PC-3 (cell line): Measurements from ENCODE around the gene GABRG3. TPM values are rescaled to one million over a fixed set of nuclear protein-coding genes. Genes with fewer than 3 reads are reported as not detected.

Experiments used
- ATAC-seq: fragments of 200-7000 bp; cut with Tn5 transposase; 2 replicates; pipeline ENCODE4 v1.9.1; 2020; ENCODE audit warnings: mild to moderate bottlenecking, moderate library complexity
- BruUV-seq: library from RNA; stranded (reverse); fragments of 400-500 nt; replicated peaks from 2 replicates; lab custom pipeline; 2021; lab: Mats Ljungman, UMichigan
- CTCF ChIA-PET: fragments of 300-600 bp; sonication (Branson Sonifier 250); formaldehyde crosslinking; loops from one replicate; lab custom pipeline; 2022; ENCODE audit warnings: antibody characterized with exemption; lab: Charles Lee
- POLR2A ChIA-PET: fragments of 300-600 bp; sonication (Branson Sonifier 250); formaldehyde crosslinking; loops from one replicate; lab custom pipeline; 2022; ENCODE audit warnings: antibody characterized with exemption; ENCODE audit not compliant: unreplicated experiment; lab: Charles Lee
- DNase-seq: peaks from one replicate; pipeline ENCODE4 v3.0.0-alpha.2; 2015
- H2AFZ ChIP-seq: fragments of 300-600 bp; sonication (generic); 2 replicates; pipeline ENCODE4 v1.6.0; 2016; ENCODE audit warnings: antibody characterized with exemption, low read length
- H3F3A ChIP-seq: fragments of 300-600 bp; sonication (generic); one replicate; pipeline ENCODE4 v1.6.0; 2017; ENCODE audit warnings: antibody characterized with exemption, low read length, control low read depth, mild to moderate bottlenecking; ENCODE audit not compliant: unreplicated experiment
- H3K27ac ChIP-seq: fragments of 300-600 bp; sonication (generic); 2 replicates; pipeline ENCODE4 v1.5.1; 2016; ENCODE audit warnings: mild to moderate bottlenecking, low read length
- H3K27me3 ChIP-seq: fragments of 300-600 bp; sonication (generic); 2 replicates; pipeline ENCODE4 v1.6.1; 2016; ENCODE audit warnings: low read length, mixed read lengths
- H3K36me3 ChIP-seq: fragments of 300-600 bp; sonication (generic); 2 replicates; pipeline ENCODE4 v1.6.1; 2016; ENCODE audit warnings: low read depth, mixed run types, low read length, mixed read lengths
- H3K4me1 ChIP-seq: fragments of 300-600 bp; sonication (generic); 2 replicates; pipeline ENCODE4 v1.5.1; 2016; ENCODE audit warnings: low read length; ENCODE audit not compliant: insufficient read depth
- H3K4me2 ChIP-seq: fragments of 300-600 bp; sonication (generic); 2 replicates; pipeline ENCODE4 v1.6.0; 2016; ENCODE audit warnings: low read length
- H3K4me3 ChIP-seq: fragments of 300-600 bp; sonication (generic); 2 replicates; pipeline ENCODE4 v1.5.1; 2016; ENCODE audit warnings: mild to moderate bottlenecking, low read length, mixed read lengths
- H3K79me2 ChIP-seq: fragments of 300-600 bp; sonication (generic); 2 replicates; pipeline ENCODE4 v1.6.1; 2017; ENCODE audit warnings: low read length, mixed read lengths
- H3K9ac ChIP-seq: fragments of 300-600 bp; sonication (generic); 2 replicates; pipeline ENCODE4 v1.6.0; 2016; ENCODE audit warnings: mild to moderate bottlenecking, low read length
- H3K9me2 ChIP-seq: fragments of 300-600 bp; sonication (generic); replicated peaks from 2 replicates; pipeline ENCODE4 v1.6.1; 2016; ENCODE audit warnings: mixed run types, low read length, mixed read lengths
- H3K9me3 ChIP-seq: fragments of 300-600 bp; sonication (generic); 2 replicates; pipeline ENCODE4 v1.6.1; 2016; ENCODE audit warnings: low read length, mixed read lengths
- H4K20me1 ChIP-seq: fragments of 300-600 bp; sonication (generic); 2 replicates; pipeline ENCODE4 v1.6.1; 2016; ENCODE audit warnings: low read length, mixed read lengths
- EZH2 ChIP-seq: fragments of 300-600 bp; sonication (generic); IDR thresholded peaks from one replicate; pipeline ENCODE4 v1.6.1; 2017; ENCODE audit warnings: antibody characterized with exemption, mild to moderate bottlenecking, low read length; ENCODE audit not compliant: unreplicated experiment
- EZH2phosphoT487 ChIP-seq: fragments of 300-600 bp; sonication (generic); IDR thresholded peaks from 2 replicates; pipeline ENCODE4 v1.6.1; 2018; ENCODE audit warnings: mild to moderate bottlenecking, antibody characterized with exemption, low read length, borderline replicate concordance
- intact Hi-C: fragments of 100-400 bp; cut with micrococcal nuclease; formaldehyde crosslinking; loops from 2 replicates; pipeline ENCODE4 v1.9.0; 2023
- total RNA-seq: library from RNA; depleted of rRNA; stranded (reverse); fragments of >200 nt; gene quantifications from 2 replicates; pipeline ENCODE4 v1.2.3, GENCODE V29; 2014
- TF ChIP-seq, protein P1 (sequence below): fragments of 300-600 bp; sonication (generic); conservative IDR thresholded peaks from 2 replicates; pipeline ENCODE4 v1.5.1; 2017; ENCODE audit warnings: antibody characterized with exemption, low read depth, mild to moderate bottlenecking, low read length

Gene GABRG3
- total RNA-seq, 1 experiment from 2014 or later: 0.11 TPM

DNA sequence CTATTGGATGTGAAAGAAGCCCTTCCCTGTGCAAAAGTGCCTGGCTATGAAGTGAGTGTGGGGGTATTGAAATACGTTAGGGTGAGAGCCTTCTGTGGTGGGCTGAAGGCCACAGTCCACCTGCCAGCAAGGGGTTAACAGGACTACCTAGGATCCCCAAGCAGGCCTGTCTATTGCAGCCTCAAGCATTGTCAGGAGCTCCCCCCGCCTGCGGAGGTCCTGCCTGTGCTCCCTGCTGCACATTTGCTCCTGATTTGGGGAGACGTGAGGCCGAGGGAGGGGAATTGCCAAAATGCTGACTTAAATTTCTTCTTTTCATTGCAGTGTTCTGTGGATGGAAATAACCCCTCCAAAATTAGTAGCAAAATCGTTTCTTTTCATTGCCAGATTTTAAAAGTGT, 56.2 kb downstream of the GABRG3 start:
- H4K20me1 ChIP-seq: no peaks in the 10 kb centered on the region
- no peak overlapping the region for H3K9ac ChIP-seq
- no peaks in the 10 kb centered on the region for H3K27me3 ChIP-seq
- CTCF ChIA-PET: no interaction called here
- BruUV-seq: no TSS peak
- H3K4me1 ChIP-seq: no peaks in the 10 kb centered on the region
- H3K4me2 ChIP-seq: no peak overlapping the region
- no peak for ATAC-seq
- POLR2A ChIA-PET: no interaction called here
- H3K4me3 ChIP-seq: no peak overlapping the region
- no peak for DNase-seq
- H3K36me3 ChIP-seq: no peaks in the 10 kb centered on the region
- no peak overlapping the region for H2AFZ ChIP-seq
- TF ChIP-seq, protein P1, sequence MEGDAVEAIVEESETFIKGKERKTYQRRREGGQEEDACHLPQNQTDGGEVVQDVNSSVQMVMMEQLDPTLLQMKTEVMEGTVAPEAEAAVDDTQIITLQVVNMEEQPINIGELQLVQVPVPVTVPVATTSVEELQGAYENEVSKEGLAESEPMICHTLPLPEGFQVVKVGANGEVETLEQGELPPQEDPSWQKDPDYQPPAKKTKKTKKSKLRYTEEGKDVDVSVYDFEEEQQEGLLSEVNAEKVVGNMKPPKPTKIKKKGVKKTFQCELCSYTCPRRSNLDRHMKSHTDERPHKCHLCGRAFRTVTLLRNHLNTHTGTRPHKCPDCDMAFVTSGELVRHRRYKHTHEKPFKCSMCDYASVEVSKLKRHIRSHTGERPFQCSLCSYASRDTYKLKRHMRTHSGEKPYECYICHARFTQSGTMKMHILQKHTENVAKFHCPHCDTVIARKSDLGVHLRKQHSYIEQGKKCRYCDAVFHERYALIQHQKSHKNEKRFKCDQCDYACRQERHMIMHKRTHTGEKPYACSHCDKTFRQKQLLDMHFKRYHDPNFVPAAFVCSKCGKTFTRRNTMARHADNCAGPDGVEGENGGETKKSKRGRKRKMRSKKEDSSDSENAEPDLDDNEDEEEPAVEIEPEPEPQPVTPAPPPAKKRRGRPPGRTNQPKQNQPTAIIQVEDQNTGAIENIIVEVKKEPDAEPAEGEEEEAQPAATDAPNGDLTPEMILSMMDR: no peak
- TF ChIP-seq EZH2phosphoT487: no peak
- H3K9me3 ChIP-seq: no peaks in the 10 kb centered on the region
- H3K79me2 ChIP-seq: no peaks in the 10 kb centered on the region
- H3F3A ChIP-seq: no peaks in the 10 kb centered on the region
- intact Hi-C loops: no loop called here
- no peak overlapping the region for H3K27ac ChIP-seq
- H3K9me2 ChIP-seq: no peaks in the 10 kb centered on the region

- ChIA-PET POLR2A (no interaction called here), CTCF (no interaction called here)
- H3F3A ChIP-seq: no peaks in the 10 kb centered on the region
- H3K4me2 ChIP-seq: no peak overlapping the region
- BruUV-seq: no TSS peak
- TF ChIP-seq, protein P1: no peak
- TF ChIP-seq EZH2: no peak
- no peak for TF ChIP-seq EZH2phosphoT487
- H3K9me3 ChIP-seq: no peaks in the 10 kb centered on the region
- no peak overlapping the region for H3K27ac ChIP-seq
- no peaks in the 10 kb centered on the region for H4K20me1 ChIP-seq
- no peaks in the 10 kb centered on the region for H3K36me3 ChIP-seq
- H3K9ac ChIP-seq: no peak overlapping the region
- intact Hi-C loops: no loop called here
- H2AFZ ChIP-seq: no peak overlapping the region
- no peaks in the 10 kb centered on the region for H3K4me1 ChIP-seq
- no peak overlapping the region for H3K4me3 ChIP-seq
- no peaks in the 10 kb centered on the region for H3K79me2 ChIP-seq
- no peaks in the 10 kb centered on the region for H3K9me2 ChIP-seq
- no peaks in the 10 kb centered on the region for H3K27me3 ChIP-seq
- ATAC-seq: no peak
- DNase-seq: no peak
These were observed 58.0 kb downstream of the GABRG3 start for GRCh38 chr15:27028858-27029477.

DNA sequence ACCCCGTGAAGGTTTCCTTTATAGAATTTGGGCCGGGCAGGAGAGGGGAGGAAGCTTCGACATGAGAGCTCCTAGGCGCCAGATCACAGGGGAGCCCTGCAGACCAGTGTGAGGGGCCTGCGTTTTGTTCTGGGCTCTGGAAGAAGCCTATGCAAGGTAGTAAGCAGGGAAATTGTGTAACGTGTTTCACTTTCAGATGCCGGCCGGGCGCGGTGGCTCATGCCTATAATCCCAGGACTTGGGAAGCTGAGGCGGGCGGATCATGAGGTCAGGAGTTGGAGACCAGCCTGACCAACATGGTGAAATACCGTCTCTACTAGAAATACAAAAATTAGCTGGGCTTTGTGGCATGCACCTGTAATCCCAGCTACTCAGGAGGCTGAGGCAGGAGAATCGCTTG, 65.2 kb downstream of the GABRG3 start:
- H3F3A ChIP-seq: no peaks in the 10 kb centered on the region
- ATAC-seq (no peak), DNase-seq (no peak)
- no peak overlapping the region for H2AFZ ChIP-seq
- H3K9ac ChIP-seq: no peak overlapping the region
- no peak overlapping the region for H3K27ac ChIP-seq
- H3K27me3 ChIP-seq: no peaks in the 10 kb centered on the region
- H3K4me3 ChIP-seq: no peak overlapping the region
- H3K9me3 ChIP-seq: no peaks in the 10 kb centered on the region
- CTCF ChIA-PET: no interaction called here
- no peaks in the 10 kb centered on the region for H3K4me1 ChIP-seq
- H4K20me1 ChIP-seq: no peaks in the 10 kb centered on the region
- BruUV-seq: no TSS peak
- no peaks in the 10 kb centered on the region for H3K36me3 ChIP-seq
- no peak for TF ChIP-seq EZH2phosphoT487
- TF ChIP-seq, protein P1: no peak
- POLR2A ChIA-PET: no interaction called here
- no peaks in the 10 kb centered on the region for H3K9me2 ChIP-seq
- intact Hi-C loops: no loop called here
- no peak overlapping the region for H3K4me2 ChIP-seq
- no peaks in the 10 kb centered on the region for H3K79me2 ChIP-seq
